Measurements from ENCODE around the gene SPATS2. TPM values are rescaled to one million over a fixed set of nuclear protein-coding genes. Genes with fewer than 3 reads are reported as not detected.

The SPATS2 gene
- total RNA-seq, 1 donor from 2014 or later = 49.5 TPM

DNA sequence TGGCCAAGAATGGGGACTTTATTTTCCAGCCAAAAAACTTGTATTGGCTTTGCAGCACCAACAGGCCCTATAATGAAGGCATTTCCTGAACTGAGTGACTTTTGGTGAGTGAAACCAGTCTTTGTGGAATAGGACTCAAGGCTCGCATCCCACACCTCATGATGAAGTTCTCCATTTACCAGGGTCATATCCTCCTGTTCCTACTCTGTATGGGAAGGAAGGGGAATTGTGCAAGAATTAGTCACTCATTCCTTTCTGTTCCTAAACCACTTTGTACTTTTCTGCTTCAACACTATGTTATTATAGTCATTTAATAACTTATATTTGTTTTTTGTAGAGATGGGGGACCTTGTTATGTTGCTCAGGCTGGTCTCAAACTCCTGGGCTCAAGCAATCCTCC is 2.3 kb upstream of the SPATS2 start:
- no peak overlapping the region for H3K27ac ChIP-seq
- Mint-ChIP-seq H3K36me3 (no peaks in the 10 kb centered on the region), H3K9me3 (no peaks in the 10 kb centered on the region), H3K4me3 (no peak overlapping the region), H3K27ac (no peak overlapping the region), H3K27me3 (ENCODE audit: insufficient read depth, low read depth) (peaks cover 2% of the 10 kb centered on the region), H3K4me1 (peaks cover 19% of the 10 kb centered on the region)
- peaks cover 14% of the 10 kb centered on the region for H3K4me1 ChIP-seq
- no peak overlapping the region for H3K4me3 ChIP-seq
- peaks cover 6% of the 10 kb centered on the region for H3K27me3 ChIP-seq
- DNase-seq (ENCODE audit: low spot score) = no peak
- H3K9me3 ChIP-seq (ENCODE audit: low read depth) = no peaks in the 10 kb centered on the region
- no peak overlapping the region for H2AFZ ChIP-seq (replicated peaks)
- no peak overlapping the region for H3K4me2 ChIP-seq
- peaks cover 24% of the 10 kb centered on the region for H3K79me2 ChIP-seq (ENCODE audit: low read depth)
- no peaks in the 10 kb centered on the region for H3K36me3 ChIP-seq
- no peak for TF ChIP-seq EZH2 (IDR thresholded peaks at IDR 0.05)
- TF ChIP-seq, protein P1, sequence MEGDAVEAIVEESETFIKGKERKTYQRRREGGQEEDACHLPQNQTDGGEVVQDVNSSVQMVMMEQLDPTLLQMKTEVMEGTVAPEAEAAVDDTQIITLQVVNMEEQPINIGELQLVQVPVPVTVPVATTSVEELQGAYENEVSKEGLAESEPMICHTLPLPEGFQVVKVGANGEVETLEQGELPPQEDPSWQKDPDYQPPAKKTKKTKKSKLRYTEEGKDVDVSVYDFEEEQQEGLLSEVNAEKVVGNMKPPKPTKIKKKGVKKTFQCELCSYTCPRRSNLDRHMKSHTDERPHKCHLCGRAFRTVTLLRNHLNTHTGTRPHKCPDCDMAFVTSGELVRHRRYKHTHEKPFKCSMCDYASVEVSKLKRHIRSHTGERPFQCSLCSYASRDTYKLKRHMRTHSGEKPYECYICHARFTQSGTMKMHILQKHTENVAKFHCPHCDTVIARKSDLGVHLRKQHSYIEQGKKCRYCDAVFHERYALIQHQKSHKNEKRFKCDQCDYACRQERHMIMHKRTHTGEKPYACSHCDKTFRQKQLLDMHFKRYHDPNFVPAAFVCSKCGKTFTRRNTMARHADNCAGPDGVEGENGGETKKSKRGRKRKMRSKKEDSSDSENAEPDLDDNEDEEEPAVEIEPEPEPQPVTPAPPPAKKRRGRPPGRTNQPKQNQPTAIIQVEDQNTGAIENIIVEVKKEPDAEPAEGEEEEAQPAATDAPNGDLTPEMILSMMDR (IDR thresholded peaks at IDR 0.05) = no peak
- H3F3A ChIP-seq (ENCODE audit: low read depth) = peaks cover 38% of the 10 kb centered on the region
- H3K9ac ChIP-seq = no peak overlapping the region
- H4K20me1 ChIP-seq (ENCODE audit: low read depth) = peaks cover 9% of the 10 kb centered on the region

DNA sequence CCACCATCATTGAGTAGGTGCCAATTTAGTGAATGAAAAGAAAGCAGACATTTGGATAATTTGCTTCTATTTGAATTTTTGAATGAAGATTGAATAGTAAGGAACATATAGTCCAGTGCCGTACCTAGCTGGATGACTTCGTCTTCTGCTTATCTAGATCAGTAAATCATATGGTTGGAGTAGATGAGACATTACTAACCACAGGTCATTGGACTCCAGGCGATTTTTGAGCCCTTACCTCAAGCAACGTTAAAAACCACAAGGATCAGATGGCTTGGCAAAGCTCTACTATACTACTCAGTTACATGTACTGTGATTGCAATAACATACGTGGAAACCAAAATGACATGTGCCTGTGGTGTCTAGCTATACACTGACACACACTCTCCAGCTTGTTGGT is 1.7 kb upstream of the SPATS2 start:
- Histone ChIP-seq H3K9me3 (ENCODE audit: low read depth) (no peaks in the 10 kb centered on the region), H3K27ac (no peak overlapping the region), H3K4me1 (peaks cover 14% of the 10 kb centered on the region), H3K9ac (no peak overlapping the region), H3K79me2 (ENCODE audit: low read depth) (peaks cover 29% of the 10 kb centered on the region), H3K4me3 (peak overlapping the region; percentile 89), H4K20me1 (ENCODE audit: low read depth) (peaks cover 14% of the 10 kb centered on the region), H3K4me2 (peak overlapping the region; percentile 93), H3K36me3 (no peaks in the 10 kb centered on the region), H2AFZ (replicated peaks) (no peak overlapping the region), H3K27me3 (peaks cover 6% of the 10 kb centered on the region), H3F3A (ENCODE audit: low read depth) (peaks cover 43% of the 10 kb centered on the region)
- H3K36me3 Mint-ChIP-seq = peaks cover under 1% of the 10 kb centered on the region
- peaks cover 2% of the 10 kb centered on the region for H3K27me3 Mint-ChIP-seq (ENCODE audit: insufficient read depth, low read depth)
- no peaks in the 10 kb centered on the region for H3K9me3 Mint-ChIP-seq
- peak overlapping the region; percentile 94 for H3K4me3 Mint-ChIP-seq
- H3K27ac Mint-ChIP-seq = no peak overlapping the region
- no peak for DNase-seq (ENCODE audit: low spot score)
- H3K4me1 Mint-ChIP-seq = peaks cover 19% of the 10 kb centered on the region
- no peak for TF ChIP-seq EZH2phosphoT487 (IDR thresholded peaks at IDR 0.05)
- TF ChIP-seq, protein P1 (IDR thresholded peaks at IDR 0.05) = no peak
- TF ChIP-seq EZH2 (IDR thresholded peaks at IDR 0.05) = no peak

GRCh38 chr12:49366096-49366651 is 1.1 kb upstream of the SPATS2 start:
- H3K4me1 ChIP-seq = peaks cover 14% of the 10 kb centered on the region
- H3K4me2 ChIP-seq = peak overlapping the region; percentile 93
- peaks cover 36% of the 10 kb centered on the region for H3K79me2 ChIP-seq (ENCODE audit: low read depth)
- TF ChIP-seq EZH2 (IDR thresholded peaks at IDR 0.05) (peak; percentile 50), EZH2phosphoT487 (IDR thresholded peaks at IDR 0.05) (no peak)
- TF ChIP-seq, protein P1 (IDR thresholded peaks at IDR 0.05) = no peak
- H3K4me1 Mint-ChIP-seq = peaks cover 19% of the 10 kb centered on the region
- H3K4me3 ChIP-seq = peak overlapping the region; percentile 89
- peak overlapping the region; percentile 94 for H3K4me3 Mint-ChIP-seq
- H2AFZ ChIP-seq (replicated peaks) = peak overlapping the region; percentile 91
- H4K20me1 ChIP-seq (ENCODE audit: low read depth) = peaks cover 21% of the 10 kb centered on the region
- peaks cover 43% of the 10 kb centered on the region for H3F3A ChIP-seq (ENCODE audit: low read depth)
- H3K9me3 Mint-ChIP-seq = no peaks in the 10 kb centered on the region
- peak overlapping the region; percentile 97 for H3K27ac ChIP-seq
- H3K27me3 ChIP-seq = peaks cover 6% of the 10 kb centered on the region
- DNase-seq (ENCODE audit: low spot score) = peak; percentile 85
- H3K27ac Mint-ChIP-seq = peak overlapping the region; percentile 83
- no peaks in the 10 kb centered on the region for H3K9me3 ChIP-seq (ENCODE audit: low read depth)
- peaks cover 2% of the 10 kb centered on the region for H3K27me3 Mint-ChIP-seq (ENCODE audit: insufficient read depth, low read depth)
- H3K36me3 ChIP-seq = no peaks in the 10 kb centered on the region
- peak overlapping the region; percentile 84 for H3K9ac ChIP-seq
- H3K36me3 Mint-ChIP-seq = peaks cover 5% of the 10 kb centered on the region
